22Rv1 (cell line): ENCODE measurements around the gene ENTPD8.

Source experiments
- H3K27ac ChIP-seq: fragments of 450-650 bp; 2 replicates; pipeline ENCODE4 v1.5.1; 2017
- ZFX ChIP-seq: fragments of 450-650 bp; IDR thresholded peaks from 2 replicates; pipeline ENCODE4 v1.6.1; 2017; ENCODE audit warnings: antibody characterized with exemption, borderline replicate concordance
- TF ChIP-seq, protein P1 (sequence below): fragments of 450-650 bp; IDR thresholded peaks from 2 replicates; pipeline ENCODE4 v1.5.1; 2017; ENCODE audit warnings: mild to moderate bottlenecking

Gene ENTPD8

DNA sequence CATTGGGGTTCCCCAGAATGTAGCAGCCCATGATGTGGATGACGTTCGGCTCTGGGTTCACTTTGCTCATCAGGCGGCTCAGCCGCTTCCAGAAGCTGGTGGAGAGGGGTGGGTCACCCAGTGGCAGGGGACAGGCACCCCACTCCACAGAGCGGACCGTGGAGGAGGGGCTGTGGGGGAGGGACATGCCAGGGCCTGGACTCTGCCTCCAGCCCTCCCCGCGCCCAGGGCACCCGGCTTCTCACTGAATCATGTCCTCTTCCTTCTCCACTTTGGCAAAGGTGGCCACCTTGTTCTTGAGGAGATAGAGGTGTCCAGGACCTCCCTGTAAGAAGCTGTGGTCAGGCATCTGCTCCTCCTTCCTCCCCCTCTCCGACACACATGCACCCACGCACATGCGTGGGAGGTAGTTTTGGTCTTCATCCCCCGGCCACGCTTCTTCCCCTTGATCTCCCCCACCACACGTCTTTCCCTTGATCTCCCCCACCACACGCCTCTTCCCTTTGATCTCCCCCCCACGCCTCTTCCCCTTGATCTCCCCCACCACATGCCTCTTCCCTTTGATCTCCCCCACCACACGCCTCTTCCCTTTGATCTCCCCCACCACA, 8.9 kb upstream of the ENTPD8 start:
- TF ChIP-seq ZFX: no peak
- TF ChIP-seq, protein P1, sequence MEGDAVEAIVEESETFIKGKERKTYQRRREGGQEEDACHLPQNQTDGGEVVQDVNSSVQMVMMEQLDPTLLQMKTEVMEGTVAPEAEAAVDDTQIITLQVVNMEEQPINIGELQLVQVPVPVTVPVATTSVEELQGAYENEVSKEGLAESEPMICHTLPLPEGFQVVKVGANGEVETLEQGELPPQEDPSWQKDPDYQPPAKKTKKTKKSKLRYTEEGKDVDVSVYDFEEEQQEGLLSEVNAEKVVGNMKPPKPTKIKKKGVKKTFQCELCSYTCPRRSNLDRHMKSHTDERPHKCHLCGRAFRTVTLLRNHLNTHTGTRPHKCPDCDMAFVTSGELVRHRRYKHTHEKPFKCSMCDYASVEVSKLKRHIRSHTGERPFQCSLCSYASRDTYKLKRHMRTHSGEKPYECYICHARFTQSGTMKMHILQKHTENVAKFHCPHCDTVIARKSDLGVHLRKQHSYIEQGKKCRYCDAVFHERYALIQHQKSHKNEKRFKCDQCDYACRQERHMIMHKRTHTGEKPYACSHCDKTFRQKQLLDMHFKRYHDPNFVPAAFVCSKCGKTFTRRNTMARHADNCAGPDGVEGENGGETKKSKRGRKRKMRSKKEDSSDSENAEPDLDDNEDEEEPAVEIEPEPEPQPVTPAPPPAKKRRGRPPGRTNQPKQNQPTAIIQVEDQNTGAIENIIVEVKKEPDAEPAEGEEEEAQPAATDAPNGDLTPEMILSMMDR: no peak
- no peak overlapping the region for H3K27ac ChIP-seq

DNA sequence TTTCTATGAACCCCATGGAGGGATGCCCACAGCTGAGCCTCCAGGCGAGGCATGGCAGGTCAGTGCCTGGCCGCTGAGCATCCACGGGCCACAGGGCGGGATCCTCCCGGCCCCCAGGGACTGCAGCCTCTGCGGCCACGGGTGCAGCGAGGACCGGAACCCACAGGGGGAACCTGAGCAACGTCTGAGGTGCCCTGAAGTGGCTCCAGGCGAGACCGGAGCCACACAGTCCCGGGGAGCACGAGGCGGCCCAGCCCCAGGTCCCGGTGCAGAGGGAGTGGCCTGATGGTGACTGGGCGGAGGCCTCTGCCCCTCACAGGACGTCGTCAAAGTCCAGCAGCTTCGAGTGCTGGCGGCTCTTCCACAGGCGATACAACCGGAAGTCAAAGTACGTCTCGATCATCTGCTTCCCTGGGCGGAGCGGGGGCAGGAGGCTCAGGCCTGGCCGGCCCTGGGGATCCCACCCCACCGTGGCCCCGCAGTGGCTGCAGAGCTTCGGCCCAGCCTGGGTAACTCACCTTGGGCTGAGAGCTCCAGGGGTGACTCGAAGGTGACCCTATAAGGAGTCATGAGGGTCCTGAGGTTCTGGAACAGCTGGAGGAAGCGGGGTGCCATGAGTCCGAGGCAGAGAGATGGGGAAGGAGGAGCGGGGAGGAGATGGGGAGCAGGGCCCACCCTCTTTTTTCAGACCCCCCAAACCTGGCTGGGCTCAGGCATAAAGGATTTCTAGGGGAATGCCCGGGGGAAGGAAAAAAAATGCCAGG, 8.1 kb upstream of the ENTPD8 start:
- TF ChIP-seq, protein P1: no peak
- TF ChIP-seq ZFX: no peak
- H3K27ac ChIP-seq: no peak overlapping the region

DNA sequence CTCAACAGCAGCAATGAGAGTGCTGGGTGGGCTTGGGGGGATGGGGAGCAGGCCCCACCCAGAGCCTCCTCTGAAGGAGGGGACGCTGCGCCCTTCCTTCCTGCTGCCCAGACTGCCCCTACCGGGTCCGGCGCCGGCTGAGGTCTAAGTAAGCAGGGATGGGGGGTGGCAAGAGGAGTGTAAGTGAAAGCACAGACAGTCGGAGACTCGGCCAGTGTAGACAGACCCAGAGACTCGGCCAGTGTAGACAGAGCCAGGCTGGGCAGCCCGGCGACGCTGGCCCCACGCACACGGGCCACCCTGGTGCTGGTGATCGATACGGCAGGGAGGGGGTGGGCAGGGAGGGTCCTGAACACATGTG, 7.4 kb upstream of the ENTPD8 start:
- TF ChIP-seq, protein P1: no peak
- no peak for TF ChIP-seq ZFX

DNA sequence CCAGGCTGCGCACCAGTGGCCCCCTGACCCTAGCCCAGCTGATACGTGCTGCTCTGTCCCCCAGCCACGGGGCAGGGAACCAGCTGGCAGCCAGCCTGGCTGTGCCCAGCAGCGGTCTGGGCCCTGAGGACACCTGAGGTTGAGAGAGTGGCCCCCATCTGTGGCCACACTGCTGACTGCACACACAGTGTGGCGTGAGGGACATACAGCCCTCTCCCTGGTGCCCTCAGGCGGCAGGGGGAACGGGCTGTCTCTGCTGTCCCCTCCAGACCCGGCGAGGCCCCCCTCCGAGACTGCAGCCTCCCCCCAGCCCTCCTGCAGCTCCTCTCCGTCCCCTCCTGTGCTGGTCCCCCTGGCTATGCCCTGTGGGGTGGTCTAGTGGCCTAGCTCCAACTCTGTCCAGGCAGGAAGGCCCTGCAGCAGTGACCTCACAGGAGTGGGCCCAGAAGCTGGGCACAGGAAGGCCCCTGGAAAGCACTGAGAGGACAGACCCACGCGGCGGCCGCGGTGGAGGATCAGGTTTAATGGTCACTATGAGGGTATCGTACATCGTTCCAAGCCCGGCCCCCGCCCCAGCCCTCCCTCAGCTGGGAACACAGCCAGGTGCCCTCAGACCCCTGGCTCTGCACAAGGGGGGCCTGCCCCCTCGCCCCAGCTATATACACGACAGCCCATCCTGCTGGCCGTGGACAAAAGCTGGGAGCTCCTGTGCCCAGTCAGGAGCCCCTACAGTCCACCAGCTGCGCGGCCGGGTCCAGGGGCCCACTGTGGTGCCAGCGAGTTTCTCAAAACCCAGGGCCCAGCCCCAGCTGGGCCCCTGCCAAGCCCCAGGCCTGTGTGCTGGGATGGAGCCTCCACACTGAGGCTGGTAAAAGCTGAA, 6.8 kb upstream of the ENTPD8 start:
- no peak for TF ChIP-seq ZFX
- TF ChIP-seq, protein P1: no peak
- no peak overlapping the region for H3K27ac ChIP-seq

More for the DNA sequence above, 7.4 kb upstream of the ENTPD8 start:
- H3K27ac ChIP-seq: no peak overlapping the region

DNA sequence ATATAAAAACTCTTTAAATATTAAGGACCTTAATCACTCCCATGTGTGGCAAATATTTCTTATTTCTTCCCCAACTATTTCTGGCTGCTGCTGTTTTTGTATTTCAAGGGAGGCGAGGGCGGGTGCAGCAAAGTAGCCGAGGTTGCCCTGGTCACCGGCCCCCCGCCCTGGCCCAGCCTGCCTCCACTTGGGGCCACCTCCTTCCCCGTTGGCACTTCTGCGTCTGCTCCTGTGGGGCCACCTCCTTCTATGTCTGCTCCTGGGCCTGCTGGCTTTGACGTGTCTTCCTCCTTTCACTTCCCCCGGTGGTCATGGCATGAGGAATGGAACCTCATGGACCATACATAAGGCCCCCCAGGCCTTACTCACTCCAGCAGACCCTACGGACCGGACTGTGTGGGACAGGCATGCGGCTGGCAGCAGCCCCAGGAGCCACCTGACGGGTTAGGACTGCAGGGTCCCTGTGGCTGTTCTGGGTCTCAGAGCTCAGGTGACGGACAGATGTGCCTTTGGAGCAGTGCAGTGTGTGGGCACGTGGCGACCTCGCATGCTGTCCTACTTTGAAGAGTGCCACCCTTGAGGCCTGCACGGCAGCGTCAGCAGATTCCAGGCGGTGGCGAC, 5.8 kb upstream of the ENTPD8 start:
- no peak overlapping the region for H3K27ac ChIP-seq

DNA sequence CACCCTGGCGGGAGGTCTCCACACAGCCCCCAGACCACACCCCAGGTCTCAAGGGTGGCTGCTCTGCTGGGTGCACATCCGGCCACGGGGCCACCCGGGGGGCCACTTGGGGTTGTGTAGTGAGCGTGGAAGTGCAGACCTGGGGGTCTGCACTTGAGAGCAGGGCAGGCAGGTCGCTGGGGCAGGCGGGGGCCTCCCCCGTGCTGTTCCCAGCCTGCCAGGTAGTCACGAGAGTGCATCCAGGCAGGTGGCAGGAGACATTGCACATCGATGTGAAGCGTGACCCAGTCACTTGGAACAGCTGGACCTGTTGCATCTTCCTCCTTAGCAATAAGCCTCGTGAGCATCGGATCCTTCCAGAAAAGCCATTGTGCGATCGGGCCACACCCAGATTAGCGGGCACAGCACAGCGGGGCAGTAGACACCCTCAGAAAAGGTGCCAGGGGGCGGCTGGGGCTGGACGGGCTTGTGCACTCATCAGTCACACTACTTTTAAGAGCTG, 4.8 kb upstream of the ENTPD8 start:
- TF ChIP-seq, protein P1: no peak
- TF ChIP-seq ZFX: no peak
- H3K27ac ChIP-seq: no peak overlapping the region

More for the DNA sequence above, 5.8 kb upstream of the ENTPD8 start:
- TF ChIP-seq, protein P1: no peak
- TF ChIP-seq ZFX: no peak
